Measurements from ENCODE around the gene DLL1.
"Not testable (repeated sequence)": the region's sequence is repeated elsewhere in the genome, so short reads cannot be mapped to it uniquely, and the experiment has no call there.

DLL1 gene, protein sequence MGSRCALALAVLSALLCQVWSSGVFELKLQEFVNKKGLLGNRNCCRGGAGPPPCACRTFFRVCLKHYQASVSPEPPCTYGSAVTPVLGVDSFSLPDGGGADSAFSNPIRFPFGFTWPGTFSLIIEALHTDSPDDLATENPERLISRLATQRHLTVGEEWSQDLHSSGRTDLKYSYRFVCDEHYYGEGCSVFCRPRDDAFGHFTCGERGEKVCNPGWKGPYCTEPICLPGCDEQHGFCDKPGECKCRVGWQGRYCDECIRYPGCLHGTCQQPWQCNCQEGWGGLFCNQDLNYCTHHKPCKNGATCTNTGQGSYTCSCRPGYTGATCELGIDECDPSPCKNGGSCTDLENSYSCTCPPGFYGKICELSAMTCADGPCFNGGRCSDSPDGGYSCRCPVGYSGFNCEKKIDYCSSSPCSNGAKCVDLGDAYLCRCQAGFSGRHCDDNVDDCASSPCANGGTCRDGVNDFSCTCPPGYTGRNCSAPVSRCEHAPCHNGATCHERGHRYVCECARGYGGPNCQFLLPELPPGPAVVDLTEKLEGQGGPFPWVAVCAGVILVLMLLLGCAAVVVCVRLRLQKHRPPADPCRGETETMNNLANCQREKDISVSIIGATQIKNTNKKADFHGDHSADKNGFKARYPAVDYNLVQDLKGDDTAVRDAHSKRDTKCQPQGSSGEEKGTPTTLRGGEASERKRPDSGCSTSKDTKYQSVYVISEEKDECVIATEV

DNA sequence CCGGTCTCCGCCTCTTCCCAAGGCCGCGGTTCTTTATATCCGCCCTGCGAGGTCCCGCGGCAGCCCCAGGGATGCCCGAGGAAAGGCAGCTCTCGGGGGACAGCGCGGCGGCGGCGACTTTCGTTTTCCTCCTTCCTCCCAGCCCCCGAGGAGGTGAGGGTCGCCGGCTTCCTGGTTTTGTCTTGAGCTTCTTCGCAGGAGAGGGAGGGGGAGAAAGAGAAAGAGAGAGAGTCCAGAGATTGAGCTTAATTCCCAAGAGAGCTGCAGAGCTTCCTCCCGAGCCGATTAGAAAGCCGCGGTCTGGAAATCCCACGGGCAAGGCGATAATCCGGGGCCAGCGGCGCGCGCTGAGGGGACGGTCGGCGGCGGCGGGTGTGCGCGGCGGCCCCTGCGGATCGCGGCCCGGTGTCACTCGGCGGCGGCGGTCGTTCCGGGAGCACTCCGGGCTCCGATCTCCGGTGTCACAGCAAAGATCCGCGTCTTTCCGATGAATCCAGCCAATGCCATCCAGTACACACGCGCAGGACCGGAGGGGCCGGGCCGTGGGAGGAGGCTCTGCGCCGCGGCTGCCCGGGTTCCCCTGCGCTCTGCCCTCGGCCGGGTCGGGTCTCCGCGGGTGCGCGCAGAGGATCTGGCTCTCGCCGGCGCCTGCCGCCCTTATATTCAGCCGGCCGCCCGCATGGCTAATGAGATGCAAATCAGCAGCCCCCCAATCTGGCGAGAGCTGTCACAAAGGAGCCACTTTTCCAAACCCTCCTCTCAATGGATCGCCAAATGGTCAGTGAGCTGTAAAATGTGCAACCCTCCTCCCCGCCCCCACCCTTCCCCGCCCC, at the start of gene DLL1:
Gene DLL1, minus strand, starts transcription at position 783 of the 833 bp plus-strand sequence. CDS start 939 bp downstream, outside the sequence.
- H3K27ac ChIP-seq, result peak within 1 kb of the TSS in 20 of 21 experiments; percentile 37 to 86 (median 74)
- peak within 1 kb of the TSS; percentile 42 to 80 (median 60) for H3K4me3 ChIP-seq

DNA sequence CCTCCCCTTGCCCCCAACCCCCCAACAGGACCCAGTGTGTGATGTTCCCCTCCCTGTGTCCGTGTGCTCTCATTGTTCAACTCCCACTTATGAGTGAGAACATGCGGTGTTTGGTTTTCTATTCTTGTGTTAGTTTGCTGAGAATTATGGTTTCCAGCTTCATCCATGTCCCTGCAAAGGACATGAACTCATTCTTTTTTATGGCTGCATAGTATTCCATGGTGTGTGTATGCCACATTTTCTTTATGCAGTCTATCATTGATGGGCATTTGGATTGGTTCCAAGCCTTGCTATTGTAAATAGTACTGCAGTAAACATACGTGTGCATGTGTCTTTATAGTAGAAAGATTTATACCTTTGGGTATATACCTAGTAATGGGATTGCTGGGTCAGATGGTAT, 44.3 kb upstream of the DLL1 start:
- H3K4me3 ChIP-seq, H3K27ac ChIP-seq: not testable (repeated sequence)

DNA sequence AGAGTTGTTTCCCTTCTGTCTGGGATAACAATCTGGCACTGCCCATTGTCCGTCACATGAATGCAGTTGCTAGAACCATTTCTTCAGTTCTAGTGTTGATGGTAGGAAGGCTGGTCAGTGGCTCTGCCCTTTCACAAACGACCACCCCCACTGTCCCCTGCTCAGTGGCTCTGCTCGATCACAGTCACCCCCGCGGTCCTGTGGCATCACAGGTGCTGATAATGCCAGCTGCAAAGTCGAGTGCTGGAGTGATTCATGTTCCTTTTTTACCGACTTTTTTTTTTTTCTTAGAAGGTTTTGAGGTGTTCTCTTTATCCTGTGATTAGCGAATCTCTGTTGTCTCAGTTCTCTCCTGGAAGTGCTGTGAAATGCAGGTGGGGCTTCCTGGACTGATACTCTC, 38.4 kb upstream of the DLL1 start:
- no peak overlapping the region for H3K27ac ChIP-seq
- no peak overlapping the region for H3K4me3 ChIP-seq

DNA sequence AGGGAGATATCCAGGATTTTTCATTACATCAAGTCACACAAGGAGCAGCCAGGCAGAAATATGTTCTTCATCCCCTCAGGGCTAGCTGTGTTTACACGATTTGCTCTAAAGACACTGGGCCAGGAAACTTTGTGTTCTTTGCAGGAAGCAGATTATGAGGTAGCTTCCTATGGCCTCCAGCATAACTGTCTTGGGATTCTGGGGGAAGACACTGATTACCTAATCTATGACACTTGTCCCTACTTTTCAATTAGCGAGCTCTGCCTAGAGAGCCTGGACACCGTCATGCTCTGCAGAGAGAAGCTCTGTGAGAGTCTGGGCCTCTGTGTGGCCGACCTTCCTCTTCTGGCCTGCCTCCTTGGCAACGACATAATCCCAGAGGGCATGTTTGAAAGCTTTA, 26.8 kb upstream of the DLL1 start:
- no peak overlapping the region for H3K4me3 ChIP-seq
- H3K27ac ChIP-seq, result no peak overlapping the region

DNA sequence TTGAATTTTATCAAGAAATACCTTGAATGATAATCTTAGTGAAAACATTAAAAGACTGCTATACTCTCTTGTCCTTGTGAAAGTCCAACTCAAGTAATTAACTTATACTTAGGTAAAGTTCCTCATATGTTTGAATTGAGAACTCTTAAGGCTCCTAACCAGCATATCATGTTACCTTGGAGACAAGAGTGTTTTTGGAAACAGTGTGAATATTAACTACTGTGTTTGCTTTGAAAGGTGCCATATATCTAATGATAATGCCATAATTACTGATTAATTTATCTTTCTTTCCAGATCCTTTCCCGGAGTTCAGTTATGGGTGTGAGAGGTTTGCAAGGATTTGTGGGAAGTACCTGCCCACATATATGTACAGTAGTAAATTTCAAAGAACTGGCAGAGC, 26.2 kb upstream of the DLL1 start:
- H3K27ac ChIP-seq, result no peak overlapping the region
- no peak overlapping the region for H3K4me3 ChIP-seq

DNA sequence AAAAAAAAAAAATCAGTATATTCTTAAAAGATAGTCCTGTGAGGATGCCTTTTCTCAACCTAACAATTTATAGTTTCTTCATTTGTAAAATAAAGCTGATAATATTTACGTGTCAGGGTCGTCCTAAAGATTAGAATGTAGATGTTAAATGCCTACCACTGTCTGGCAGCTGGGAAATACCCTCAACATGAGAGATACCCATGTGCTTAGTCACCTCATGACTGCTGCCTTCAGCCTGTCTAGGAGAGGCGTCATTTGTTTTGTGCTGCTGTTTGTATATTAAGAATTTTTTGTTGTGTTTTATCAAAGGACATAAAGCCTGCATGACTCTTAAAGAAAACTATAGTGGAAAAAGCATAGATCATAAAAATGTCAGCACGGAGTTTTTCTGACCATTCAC, 25.2 kb upstream of the DLL1 start:
- Histone ChIP-seq H3K4me3 (no peak overlapping the region), H3K27ac (no peak overlapping the region)

DNA sequence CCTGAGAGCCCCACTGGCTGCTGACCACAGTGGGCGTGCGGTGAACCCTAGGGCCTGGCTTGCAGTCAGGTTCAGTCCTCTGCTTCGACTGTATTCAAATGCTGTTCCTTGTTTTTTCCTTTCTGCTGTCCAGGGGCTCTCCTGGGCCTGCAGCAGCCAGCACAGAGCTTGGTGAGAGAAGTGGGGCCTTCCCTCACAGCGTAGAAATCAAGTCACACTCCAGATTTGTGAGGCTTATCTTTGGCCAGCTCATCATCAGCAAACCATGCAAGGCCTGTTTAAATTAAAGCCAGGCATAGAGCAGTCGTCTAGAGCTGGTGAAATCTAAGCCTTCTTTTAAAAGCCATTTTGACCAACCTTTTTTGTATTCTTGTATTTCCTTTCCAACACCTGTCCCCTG, 24.1 kb upstream of the DLL1 start:
- Histone ChIP-seq H3K4me3 (no peak overlapping the region), H3K27ac (no peak overlapping the region)

DNA sequence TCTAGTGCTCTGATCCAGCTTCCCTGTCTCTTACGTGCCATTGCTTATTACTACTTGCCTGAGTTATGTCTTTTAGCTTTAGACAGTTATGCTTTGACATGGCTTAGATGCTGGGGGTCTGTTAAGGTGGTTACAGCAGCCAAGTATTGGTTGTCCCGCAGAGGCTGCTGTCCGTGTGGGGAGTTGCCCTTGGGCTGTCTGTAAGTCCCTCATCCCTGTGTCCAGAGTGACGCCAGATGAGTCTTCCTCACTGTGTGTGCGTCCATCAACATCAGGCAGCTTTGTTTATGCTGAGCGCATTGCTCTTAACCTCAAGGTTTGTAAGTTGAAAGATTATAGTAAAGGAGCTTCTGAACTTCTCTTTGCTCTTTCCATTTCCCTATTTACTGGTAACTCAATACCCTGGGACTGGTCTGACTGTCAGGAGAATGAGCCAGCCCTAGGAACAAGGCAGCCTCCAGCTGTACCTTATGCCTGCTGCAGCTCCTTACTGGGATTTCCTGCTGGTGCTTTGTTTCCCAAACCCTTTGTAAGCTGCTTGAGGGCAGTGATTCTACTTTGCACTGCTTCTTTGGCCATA, 22.9 kb upstream of the DLL1 start:
- Histone ChIP-seq H3K27ac (no peak overlapping the region), H3K4me3 (no peak overlapping the region)

DNA sequence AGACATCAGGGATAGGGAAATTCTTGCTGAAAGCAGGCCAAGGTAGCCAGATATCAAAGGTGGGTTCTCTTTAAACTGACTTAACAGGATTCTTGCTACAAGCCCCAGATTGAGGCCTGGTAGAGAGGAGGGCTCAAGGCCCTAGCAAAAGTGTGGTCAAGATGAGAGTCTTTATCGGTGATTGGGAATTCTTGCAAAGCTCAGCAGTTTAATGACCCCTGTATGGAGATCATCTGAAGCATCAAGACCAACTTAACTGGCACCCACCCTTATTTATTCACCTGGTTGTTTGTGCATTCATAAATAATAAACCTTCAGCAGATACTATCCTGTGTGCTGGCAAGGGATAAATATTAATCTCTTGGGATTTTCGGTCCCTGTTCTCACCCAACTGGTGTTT, 22.0 kb upstream of the DLL1 start:
- Histone ChIP-seq H3K27ac (no peak overlapping the region), H3K4me3 (no peak overlapping the region)

DNA sequence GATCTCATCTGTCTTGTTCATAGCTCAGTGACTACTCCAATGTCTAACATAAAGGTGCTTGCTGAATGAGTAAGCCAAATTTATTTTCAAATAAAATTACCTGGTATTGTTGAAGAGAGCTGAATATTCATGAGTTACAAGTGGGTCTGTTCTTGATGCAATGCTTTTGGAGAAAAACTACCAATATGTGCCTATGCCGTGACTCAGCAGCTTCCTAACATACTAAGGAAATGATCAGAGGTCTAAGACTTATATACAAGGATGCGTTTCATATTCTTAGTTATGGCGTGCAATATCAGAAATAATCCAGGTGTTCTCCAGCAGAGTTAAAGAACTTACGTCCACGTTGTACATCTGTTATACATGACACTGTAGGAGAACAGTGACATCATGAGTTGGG, 20.8 kb upstream of the DLL1 start:
- H3K27ac ChIP-seq, result no peak overlapping the region
- no peak overlapping the region for H3K4me3 ChIP-seq

DNA sequence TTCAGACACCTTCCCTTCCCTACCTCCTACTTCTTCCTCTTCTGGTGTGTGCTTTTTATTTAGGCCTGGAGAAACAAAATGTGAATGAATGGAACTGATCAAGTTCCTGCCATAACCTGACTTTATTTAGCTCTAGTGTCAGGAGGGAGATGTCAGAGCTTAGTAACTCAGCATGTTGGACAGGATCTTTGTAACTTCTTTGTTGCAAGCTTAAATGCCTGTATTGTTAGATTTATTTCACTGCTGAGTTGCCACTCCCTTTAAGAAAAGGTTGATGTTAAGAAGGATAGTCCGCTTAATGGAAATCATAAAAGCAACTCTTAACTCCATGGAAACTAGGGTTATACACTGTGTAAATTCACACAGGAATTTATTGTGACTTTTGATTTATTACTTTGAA, 17.9 kb upstream of the DLL1 start:
- H3K27ac ChIP-seq, result peak overlapping the region in 1 of 21 experiments; percentile 14
- H3K4me3 ChIP-seq, result no peak overlapping the region

DNA sequence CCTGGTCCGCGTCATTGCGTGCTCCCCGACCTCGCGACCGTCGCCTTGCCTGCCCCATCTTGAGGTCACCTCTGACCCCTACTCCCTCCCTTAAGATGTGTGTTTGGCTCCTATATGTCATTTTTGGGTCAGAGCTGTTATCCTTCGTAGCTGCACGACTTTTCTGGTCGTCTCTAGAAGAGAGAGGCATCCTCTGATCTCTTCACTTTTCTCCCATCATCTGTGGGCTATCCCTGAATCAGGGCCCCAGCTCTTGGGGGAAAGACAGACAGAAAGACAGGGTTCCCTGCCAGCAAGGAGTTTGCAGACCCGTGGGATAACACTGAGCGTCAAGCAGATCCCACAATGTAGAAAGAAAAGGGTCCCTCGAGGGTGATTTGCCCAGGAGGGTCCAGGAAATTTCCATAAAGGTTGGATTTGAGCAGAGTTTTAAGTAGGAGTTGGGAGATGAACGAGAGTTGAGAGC, 16.2 kb upstream of the DLL1 start:
- Histone ChIP-seq H3K27ac (peak overlapping the region; percentile 86 to 99 (median 96)), H3K4me3 (peak overlapping the region; percentile 85 to 98 (median 92))

DNA sequence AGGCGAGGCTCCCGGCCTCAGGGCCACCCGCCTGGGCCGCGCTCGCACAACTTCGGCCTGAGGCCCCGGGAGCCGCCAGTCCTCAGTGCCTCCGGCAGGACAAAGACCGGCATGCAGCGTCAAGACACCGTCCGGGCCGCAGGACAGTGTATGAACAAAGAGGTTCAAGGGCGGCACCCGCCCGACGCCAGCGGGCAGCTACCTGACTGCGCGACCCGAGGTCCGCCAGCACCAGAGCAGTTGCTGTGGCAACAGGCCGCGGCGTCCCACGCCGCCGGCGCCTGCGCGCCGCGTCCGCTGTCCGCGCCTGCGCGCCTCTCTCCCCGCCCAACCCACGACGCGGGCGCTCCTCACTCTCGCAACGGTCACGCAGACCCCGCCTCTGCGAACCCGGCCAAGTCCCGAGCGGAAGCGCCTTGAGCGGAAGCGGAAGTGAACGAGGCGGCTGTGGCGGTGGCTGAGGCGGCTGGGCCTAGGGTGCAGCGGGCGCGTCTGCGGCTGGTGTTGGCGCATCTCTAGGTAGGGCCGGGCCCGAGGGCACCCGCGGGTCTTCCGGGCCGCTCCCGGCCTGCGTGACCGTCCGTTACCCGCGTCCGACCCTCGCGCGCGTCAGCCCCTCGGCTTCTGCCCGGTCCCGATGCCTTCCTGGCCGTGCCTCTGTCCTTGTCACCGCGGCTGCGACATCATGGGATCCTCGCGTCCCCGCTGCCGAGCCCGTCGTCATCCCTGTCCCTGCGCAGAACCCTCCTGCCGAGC, 15.6 kb upstream of the DLL1 start, which contains the start of gene FAM120B:
Gene FAM120B, plus strand, starts transcription at position 435 of the 756 bp plus-strand sequence. CDS start 10,633 bp downstream, outside the sequence.
- H3K4me3 ChIP-seq, result peak within 1 kb of the TSS; percentile 85 to 98 (median 92)
- peak within 1 kb of the TSS; percentile 86 to 99 (median 96) for H3K27ac ChIP-seq

DNA sequence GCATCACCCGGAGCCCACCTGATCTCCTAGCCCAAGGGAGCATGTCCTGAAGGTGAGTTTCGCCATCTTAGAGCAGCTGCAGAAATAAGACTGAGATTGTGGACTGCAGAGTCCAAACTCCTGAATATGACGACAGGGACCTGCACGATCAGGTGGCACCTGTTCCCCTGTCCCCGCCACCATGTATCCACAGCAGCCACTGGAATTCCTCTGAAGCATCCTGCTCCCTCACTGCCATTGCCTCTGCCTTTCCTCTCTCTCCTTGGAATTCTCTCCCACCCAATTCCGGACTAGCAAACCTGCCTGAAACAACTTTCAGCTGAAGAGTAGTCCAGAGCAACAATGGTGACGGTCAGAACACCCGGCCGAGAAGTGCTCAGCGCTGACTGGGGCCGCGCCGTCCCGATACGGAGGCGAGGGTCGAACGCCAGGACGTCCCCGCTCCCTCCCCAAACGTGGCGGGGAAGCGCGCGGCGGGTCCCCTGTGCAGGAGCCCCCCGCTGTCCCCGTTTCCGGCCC, 15.0 kb upstream of the DLL1 start:
- H3K27ac ChIP-seq, result peak overlapping the region in 19 of 21 experiments; percentile 42 to 99 (median 95)
- H3K4me3 ChIP-seq, result peak overlapping the region; percentile 85 to 98 (median 92)

DNA sequence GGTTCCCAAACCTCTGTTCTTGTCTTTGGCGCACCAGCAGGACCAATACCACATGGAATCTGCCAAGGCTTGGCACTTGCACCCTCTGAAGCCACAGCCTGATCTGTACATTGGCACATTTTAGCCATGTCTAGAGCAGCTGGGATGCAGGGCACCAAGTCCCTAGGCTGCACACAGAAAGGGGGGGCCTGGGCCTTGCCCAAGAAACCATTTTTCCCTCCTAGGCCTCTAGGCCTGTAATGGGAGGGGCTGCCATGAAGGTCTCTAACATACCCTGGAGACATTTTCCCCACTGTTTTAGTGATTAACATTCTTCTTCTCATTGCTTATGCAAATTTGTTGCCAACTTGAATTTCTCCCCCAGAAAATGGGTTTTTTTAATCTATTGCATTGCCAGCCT, 10.3 kb upstream of the DLL1 start:
- no peak overlapping the region for H3K4me3 ChIP-seq
- H3K27ac ChIP-seq, result no peak overlapping the region

DNA sequence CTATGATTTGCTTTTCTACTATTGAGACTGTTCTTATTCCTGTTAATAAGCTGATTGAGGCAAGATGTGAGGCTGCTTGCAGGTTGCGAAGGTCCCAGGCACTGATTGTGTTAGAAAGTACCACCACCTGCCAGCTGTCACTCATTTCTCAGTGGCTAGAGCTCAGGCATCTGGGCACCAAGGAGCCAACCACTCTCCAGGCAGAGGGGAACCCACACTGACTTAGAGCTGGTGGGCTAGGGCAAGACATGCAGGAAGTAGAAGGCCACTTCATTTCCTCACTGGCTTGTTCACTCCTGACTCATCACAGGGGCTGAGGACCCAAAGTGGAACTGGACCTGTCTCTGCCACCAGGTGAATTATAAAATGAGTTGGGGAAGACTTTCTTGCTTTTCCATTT, 7.8 kb upstream of the DLL1 start:
- H3K4me3 ChIP-seq, result no peak overlapping the region
- H3K27ac ChIP-seq, result no peak overlapping the region

DNA sequence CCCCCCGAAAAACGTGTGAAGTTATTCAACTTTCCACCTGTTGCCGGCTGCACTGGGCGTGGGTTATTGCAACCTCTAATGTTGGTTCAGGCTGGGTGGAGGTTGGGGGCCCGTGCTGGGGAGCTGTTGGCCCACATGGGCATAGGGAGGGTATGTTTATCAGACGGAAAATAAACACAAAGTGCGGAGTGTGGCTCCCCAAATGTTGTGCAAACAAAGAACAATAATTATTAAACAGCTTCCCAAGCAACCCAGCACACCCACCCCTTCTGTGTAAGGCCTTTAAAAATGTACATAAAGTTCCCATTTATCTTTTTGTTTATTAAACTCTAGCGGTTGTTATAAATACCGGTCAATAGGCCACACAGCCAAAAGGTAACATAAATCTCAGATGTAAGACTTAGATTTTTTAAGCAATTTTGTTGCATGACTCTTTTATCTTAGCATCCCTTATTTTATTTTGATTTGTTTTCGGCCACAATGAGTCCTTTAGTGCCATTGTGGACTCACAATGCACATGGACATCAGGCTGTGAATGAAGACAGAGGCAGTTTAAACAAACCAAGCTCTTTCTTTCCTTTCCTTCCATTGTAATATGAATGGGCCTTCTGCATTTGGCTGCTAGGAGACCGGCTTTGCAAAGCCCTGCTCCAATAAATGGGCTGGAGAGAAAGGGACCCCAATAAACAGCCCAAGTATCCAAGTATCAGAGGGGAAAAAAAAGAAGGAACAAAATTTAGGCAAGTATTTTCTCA, 6.9 kb upstream of the DLL1 start:
- H3K27ac ChIP-seq, result no peak overlapping the region
- H3K4me3 ChIP-seq, result no peak overlapping the region

Data from skin epidermis (tissue), 12 donors.